ENCODE results near the gene HEPN1.

The HEPN1 gene

DNA sequence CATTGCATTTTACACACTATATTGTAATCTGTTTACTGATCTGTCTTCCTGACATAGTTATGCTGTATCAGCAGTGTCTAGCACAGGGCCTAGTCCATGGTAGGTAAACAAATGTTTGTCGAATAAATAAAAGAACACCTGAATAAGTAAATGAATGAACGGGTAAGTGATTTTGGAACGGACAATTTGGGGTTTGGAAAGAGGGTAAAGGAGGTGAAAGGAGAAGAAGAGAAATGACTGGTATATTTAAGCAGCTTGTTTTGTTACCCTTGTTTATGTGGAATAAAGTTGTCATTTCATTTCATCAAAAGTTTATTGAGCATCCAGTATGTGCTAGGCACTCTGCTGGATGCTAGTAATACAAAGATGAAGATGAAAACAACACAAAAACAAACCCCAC, at the start of gene HEPN1:
Gene HEPN1, plus strand, starts transcription at position 301 of the 400 bp plus-strand sequence.
- in situ Hi-C loops (cut with HindIII; ENCODE audit: low sequenced_read_pairs), result no loop called here
- no peak for DNase-seq (ENCODE audit: low read depth, low spot score)
- H3K4me3 ChIP-seq (ENCODE audit: low read depth, low read length), result no peak within 1 kb of the TSS
- TF ChIP-seq, protein P1, sequence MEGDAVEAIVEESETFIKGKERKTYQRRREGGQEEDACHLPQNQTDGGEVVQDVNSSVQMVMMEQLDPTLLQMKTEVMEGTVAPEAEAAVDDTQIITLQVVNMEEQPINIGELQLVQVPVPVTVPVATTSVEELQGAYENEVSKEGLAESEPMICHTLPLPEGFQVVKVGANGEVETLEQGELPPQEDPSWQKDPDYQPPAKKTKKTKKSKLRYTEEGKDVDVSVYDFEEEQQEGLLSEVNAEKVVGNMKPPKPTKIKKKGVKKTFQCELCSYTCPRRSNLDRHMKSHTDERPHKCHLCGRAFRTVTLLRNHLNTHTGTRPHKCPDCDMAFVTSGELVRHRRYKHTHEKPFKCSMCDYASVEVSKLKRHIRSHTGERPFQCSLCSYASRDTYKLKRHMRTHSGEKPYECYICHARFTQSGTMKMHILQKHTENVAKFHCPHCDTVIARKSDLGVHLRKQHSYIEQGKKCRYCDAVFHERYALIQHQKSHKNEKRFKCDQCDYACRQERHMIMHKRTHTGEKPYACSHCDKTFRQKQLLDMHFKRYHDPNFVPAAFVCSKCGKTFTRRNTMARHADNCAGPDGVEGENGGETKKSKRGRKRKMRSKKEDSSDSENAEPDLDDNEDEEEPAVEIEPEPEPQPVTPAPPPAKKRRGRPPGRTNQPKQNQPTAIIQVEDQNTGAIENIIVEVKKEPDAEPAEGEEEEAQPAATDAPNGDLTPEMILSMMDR (IDR thresholded peaks at IDR 0.05; ENCODE audit: low read depth, low read length), result no peak

GRCh38 chr11:124869331-124869730, 49.7 kb upstream of the HEPN1 start:
- in situ Hi-C loops (cut with HindIII; ENCODE audit: low sequenced_read_pairs), result no loop called here
- no peak for DNase-seq (ENCODE audit: low read depth, low spot score)
- TF ChIP-seq, protein P1 (IDR thresholded peaks at IDR 0.05; ENCODE audit: low read depth, low read length), result no peak
- no peak overlapping the region for H3K4me3 ChIP-seq (ENCODE audit: low read depth, low read length)

DNA sequence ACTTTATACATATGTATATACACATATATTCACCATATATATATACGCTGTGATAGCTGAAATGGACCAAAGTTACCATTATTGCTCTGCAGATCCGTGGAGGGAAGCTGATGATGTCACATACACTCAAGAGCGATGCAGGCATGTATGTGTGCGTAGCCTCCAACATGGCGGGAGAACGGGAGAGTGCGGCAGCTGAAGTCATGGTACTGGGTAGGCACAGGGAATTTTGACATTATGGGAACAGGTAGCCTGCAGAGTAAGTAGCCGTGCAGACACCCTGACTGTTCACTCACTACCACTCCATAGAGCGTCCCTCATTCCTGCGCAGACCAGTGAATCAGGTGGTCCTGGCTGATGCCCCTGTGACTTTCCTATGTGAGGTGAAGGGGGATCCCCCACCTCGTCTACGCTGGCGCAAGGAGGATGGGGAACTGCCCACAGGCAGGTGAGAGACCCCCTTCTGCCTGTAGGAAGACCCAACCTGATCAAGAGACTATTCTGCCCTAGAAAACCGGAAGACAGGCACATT, 49.1 kb upstream of the HEPN1 start:
- no peak for DNase-seq (ENCODE audit: low read depth, low spot score)
- TF ChIP-seq, protein P1 (IDR thresholded peaks at IDR 0.05; ENCODE audit: low read depth, low read length), result no peak
- in situ Hi-C loops (cut with HindIII; ENCODE audit: low sequenced_read_pairs), result no loop called here
- H3K4me3 ChIP-seq (ENCODE audit: low read depth, low read length), result no peak overlapping the region

DNA sequence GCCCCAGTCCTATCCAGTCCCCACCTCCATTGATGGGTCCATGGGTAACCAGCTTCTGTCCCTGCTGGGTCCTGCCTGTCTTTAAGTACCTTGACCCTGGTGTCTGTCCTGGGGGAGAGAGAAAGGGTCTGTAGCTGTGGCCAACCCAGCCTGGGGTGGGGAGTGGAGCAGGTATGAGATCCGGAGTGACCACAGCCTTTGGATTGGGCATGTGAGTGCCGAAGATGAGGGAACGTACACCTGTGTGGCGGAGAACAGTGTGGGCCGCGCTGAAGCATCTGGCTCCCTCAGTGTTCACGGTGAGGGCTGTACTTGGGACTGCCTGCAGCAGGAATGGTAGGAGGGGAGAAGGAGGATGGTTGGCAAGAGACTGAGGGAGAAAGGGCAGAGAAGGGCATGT, 48.6 kb upstream of the HEPN1 start:
- TF ChIP-seq, protein P1 (IDR thresholded peaks at IDR 0.05; ENCODE audit: low read depth, low read length), result no peak
- in situ Hi-C loops (cut with HindIII; ENCODE audit: low sequenced_read_pairs), result no loop called here
- H3K4me3 ChIP-seq (ENCODE audit: low read depth, low read length), result no peak overlapping the region
- no peak for DNase-seq (ENCODE audit: low read depth, low spot score)

GRCh38 chr11:124872280-124872679, 46.8 kb upstream of the HEPN1 start:
- no peak overlapping the region for H3K4me3 ChIP-seq (ENCODE audit: low read depth, low read length)
- in situ Hi-C loops (cut with HindIII; ENCODE audit: low sequenced_read_pairs), result no loop called here
- TF ChIP-seq, protein P1 (IDR thresholded peaks at IDR 0.05; ENCODE audit: low read depth, low read length), result no peak
- DNase-seq (ENCODE audit: low read depth, low spot score), result no peak

DNA sequence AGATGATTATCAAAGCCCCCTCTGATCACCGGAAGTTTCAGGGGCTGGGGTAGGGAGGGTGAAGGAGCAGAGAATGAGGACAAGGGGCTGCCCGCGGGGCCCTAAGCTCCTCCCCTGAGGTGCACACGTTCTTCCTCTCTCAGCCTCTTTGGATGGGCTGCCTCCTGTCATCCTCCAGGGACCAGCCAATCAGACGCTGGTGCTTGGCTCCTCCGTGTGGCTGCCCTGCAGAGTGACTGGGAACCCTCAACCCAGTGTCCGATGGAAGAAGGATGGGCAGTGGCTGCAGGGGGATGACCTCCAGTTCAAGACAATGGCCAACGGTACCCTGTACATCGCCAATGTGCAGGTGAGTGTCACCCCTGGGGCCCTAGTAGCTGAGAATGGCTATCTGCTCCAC, 46.3 kb upstream of the HEPN1 start:
- in situ Hi-C loops (cut with HindIII; ENCODE audit: low sequenced_read_pairs), result no loop called here
- DNase-seq (ENCODE audit: low read depth, low spot score), result no peak
- TF ChIP-seq, protein P1 (IDR thresholded peaks at IDR 0.05; ENCODE audit: low read depth, low read length), result no peak
- H3K4me3 ChIP-seq (ENCODE audit: low read depth, low read length), result no peak overlapping the region

GRCh38 chr11:124873951-124874350, 45.1 kb upstream of the HEPN1 start:
- TF ChIP-seq, protein P1 (IDR thresholded peaks at IDR 0.05; ENCODE audit: low read depth, low read length), result no peak
- no peak for DNase-seq (ENCODE audit: low read depth, low spot score)
- H3K4me3 ChIP-seq (ENCODE audit: low read depth, low read length), result no peak overlapping the region
- in situ Hi-C loops (cut with HindIII; ENCODE audit: low sequenced_read_pairs), result no loop called here
